Fibroblast of lung (primary cell): Measurements from ENCODE around the gene MMUT. TPM values are rescaled to one million over a fixed set of nuclear protein-coding genes. Genes with fewer than 3 reads are reported as not detected.

ENCODE experiments used
- DNase-seq, 2 donors: peaks; one replicate each; pipeline versions ENCODE4 v3.0.0 to v3.0.0-alpha.2; 2010; ENCODE audit warnings: low read depth in 2 of 2
- H2AFZ ChIP-seq: 2 replicates; pipeline ENCODE4 v1.5.1; 2012; ENCODE audit warnings: low read length, control low read depth, inconsistent platforms
- H3K27ac ChIP-seq: 2 replicates; pipeline ENCODE4 v1.5.1; 2011; ENCODE audit warnings: low read length, control low read depth; ENCODE audit not compliant: insufficient read depth
- H3K27me3 ChIP-seq: 2 replicates; pipeline ENCODE4 v1.5.1; 2011; ENCODE audit warnings: mild to moderate bottlenecking, low read length; ENCODE audit not compliant: control insufficient read depth, insufficient read depth
- H3K36me3 ChIP-seq: 2 replicates; pipeline ENCODE4 v1.5.1; 2011; ENCODE audit warnings: low read length; ENCODE audit not compliant: control insufficient read depth, insufficient read depth
- H3K4me1 ChIP-seq: 2 replicates; pipeline ENCODE4 v1.5.1; 2011; ENCODE audit warnings: low read length; ENCODE audit not compliant: control insufficient read depth, insufficient read depth; ENCODE audit errors: extremely low read depth
- H3K4me2 ChIP-seq: 2 replicates; pipeline ENCODE4 v1.5.1; 2011; ENCODE audit warnings: low read length, control low read depth; ENCODE audit not compliant: insufficient read depth; ENCODE audit errors: extremely low read depth
- H3K4me3 ChIP-seq, 4 experiments: fragments of 200-600 bp in 1 of 4; sonication (generic) in 1 of 4; replicated peaks in 1 of 4; 2 replicates each; pipeline ENCODE4 v1.5.1; 2011 to 2016; ENCODE audit warnings: low read length in 4 of 4, low read depth in 3 of 4, mild to moderate bottlenecking in 3 of 4, control low read depth in 2 of 4, inconsistent platforms in 1 of 4, mixed read lengths in 1 of 4; ENCODE audit not compliant: insufficient read depth in 1 of 4; ENCODE audit errors: control extremely low read depth in 1 of 4
- H3K79me2 ChIP-seq: 2 replicates; pipeline ENCODE4 v1.5.1; 2012; ENCODE audit warnings: mild to moderate bottlenecking, low read length, inconsistent platforms; ENCODE audit not compliant: control insufficient read depth, insufficient read depth
- H3K9ac ChIP-seq: 2 replicates; pipeline ENCODE4 v1.5.1; 2011; ENCODE audit warnings: mild to moderate bottlenecking, low read length, control low read depth; ENCODE audit not compliant: insufficient read depth
- H3K9me3 ChIP-seq: 2 replicates; pipeline ENCODE4 v1.5.1; 2012; ENCODE audit warnings: low read depth, low read length; ENCODE audit not compliant: control insufficient read depth, insufficient read depth
- H4K20me1 ChIP-seq: 2 replicates; pipeline ENCODE4 v1.5.1; 2011; ENCODE audit warnings: low read length; ENCODE audit not compliant: control insufficient read depth, insufficient read depth; ENCODE audit errors: extremely low read depth
- CTCF ChIP-seq, 2 donors: IDR thresholded peaks in 1 of 2; conservative IDR thresholded peaks in 1 of 2; 1 replicate in 1 of 2; 2 replicates in 1 of 2; pipeline ENCODE4 v1.5.1; 2011 to 2012; ENCODE audit warnings: low read length in 2 of 2, control low read depth in 1 of 2, inconsistent platforms in 1 of 2, low read depth in 1 of 2, mild to moderate bottlenecking in 1 of 2
- EZH2 ChIP-seq: IDR thresholded peaks from 2 replicates; pipeline ENCODE4 v1.5.1; 2012; ENCODE audit warnings: low read length, control low read depth, mild to moderate bottlenecking; ENCODE audit errors: missing control alignments
- polyA plus RNA-seq, 2 donors: library from polyadenylated mRNA; depleted of rRNA in 1 of 2; stranded (reverse) in 1 of 2; unstranded in 1 of 2; fragments of >200 nt; gene quantifications; 2 replicates each; pipeline ENCODE4 v1.2.1, GENCODE V29; 2011 to 2012; ENCODE audit warnings: missing spikeins in 1 of 2
- total RNA-seq: library from RNA; depleted of rRNA; stranded (reverse); fragments of >200 nt; gene quantifications from 2 replicates; pipeline ENCODE4 v1.2.1, GENCODE V29; 2014

MMUT gene
- total and polyA plus RNA-seq, 2 donors (not counting 1 experiment from before 2014, with no cell fraction given), result 20.8 to 28.0 TPM

GRCh38 chr6:49453221-49453620, 9.8 kb downstream of the MMUT start:
- H3K79me2 ChIP-seq, result no peaks in the 10 kb centered on the region
- H3K4me2 ChIP-seq, result no peak overlapping the region
- no peak overlapping the region for H2AFZ ChIP-seq
- H3K36me3 ChIP-seq, result no peaks in the 10 kb centered on the region
- no peaks in the 10 kb centered on the region for H3K4me1 ChIP-seq
- no peaks in the 10 kb centered on the region for H3K27me3 ChIP-seq
- TF ChIP-seq CTCF (conservative IDR thresholded peaks at IDR 0.05 in 1 of 2, IDR thresholded peaks at IDR 0.05 in 1 of 2; ENCODE audit: low read depth in 1 of 2, low read length in 2 of 2) (peak; percentile 8 to 30), EZH2 (no peak)
- no peaks in the 10 kb centered on the region for H3K9me3 ChIP-seq
- no peaks in the 10 kb centered on the region for H4K20me1 ChIP-seq
- H3K27ac ChIP-seq, result no peak overlapping the region
- peak in 1 of 2 donors; percentile 19 for DNase-seq
- H3K9ac ChIP-seq, result no peak overlapping the region
- no peak overlapping the region for H3K4me3 ChIP-seq

- no peaks in the 10 kb centered on the region for H4K20me1 ChIP-seq
- no peak overlapping the region for H3K9ac ChIP-seq
- H3K4me1 ChIP-seq, result no peaks in the 10 kb centered on the region
- DNase-seq, result no peak
- no peak for TF ChIP-seq CTCF (conservative IDR thresholded peaks at IDR 0.05 in 1 of 2, IDR thresholded peaks at IDR 0.05 in 1 of 2; ENCODE audit: low read depth in 1 of 2, low read length in 2 of 2)
- TF ChIP-seq EZH2, result no peak
- H3K27me3 ChIP-seq, result no peaks in the 10 kb centered on the region
- no peak overlapping the region for H3K4me3 ChIP-seq
- no peak overlapping the region for H3K27ac ChIP-seq
- no peaks in the 10 kb centered on the region for H3K9me3 ChIP-seq
- no peaks in the 10 kb centered on the region for H3K36me3 ChIP-seq
- H3K4me2 ChIP-seq, result no peak overlapping the region
- no peaks in the 10 kb centered on the region for H3K79me2 ChIP-seq
- no peak overlapping the region for H2AFZ ChIP-seq
These were observed 32.2 kb downstream of the MMUT start for GRCh38 chr6:49430866-49431265.

DNA sequence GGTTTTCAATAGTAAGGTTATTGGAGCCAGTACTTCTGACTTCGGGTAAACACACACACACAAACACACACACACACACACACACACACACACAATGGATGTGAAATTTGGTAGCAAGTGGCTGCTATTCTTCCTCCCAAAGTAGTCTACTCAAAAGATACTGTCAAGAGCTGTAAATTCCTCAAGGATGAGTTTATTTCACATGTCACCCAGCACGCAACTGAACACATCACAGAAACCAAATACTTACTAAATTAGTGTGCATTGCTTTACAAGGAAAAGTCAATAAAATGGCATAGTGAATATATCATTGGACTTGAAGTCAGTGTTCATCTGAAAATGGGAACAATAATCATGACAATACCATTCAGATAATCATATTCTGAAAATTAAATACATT, 32.9 kb downstream of the MMUT start:
- Histone ChIP-seq H3K9me3 (no peaks in the 10 kb centered on the region), H3K4me1 (no peaks in the 10 kb centered on the region), H3K4me3 (no peak overlapping the region), H3K4me2 (no peak overlapping the region), H4K20me1 (no peaks in the 10 kb centered on the region), H2AFZ (no peak overlapping the region), H3K27ac (no peak overlapping the region), H3K27me3 (no peaks in the 10 kb centered on the region), H3K9ac (no peak overlapping the region), H3K79me2 (no peaks in the 10 kb centered on the region), H3K36me3 (no peaks in the 10 kb centered on the region)
- peak; percentile 2 to 40 for DNase-seq
- TF ChIP-seq EZH2, result no peak
- TF ChIP-seq CTCF (conservative IDR thresholded peaks at IDR 0.05 in 1 of 2, IDR thresholded peaks at IDR 0.05 in 1 of 2; ENCODE audit: low read depth in 1 of 2, low read length in 2 of 2), result no peak
